Sigmoid colon (tissue), 4 donors: Measurements from ENCODE around the gene GAL3ST1.

Source experiments
- EP300 ChIP-seq, 4 donors: sonication (generic); formaldehyde crosslinking; IDR thresholded peaks; one replicate each; pipeline ENCODE4 v1.6.1; 2017; ENCODE audit warnings: antibody characterized with exemption in 4 of 4
- POLR2A ChIP-seq, 2 donors: fragments of 450-650 bp; IDR thresholded peaks; one replicate each; pipeline ENCODE4 v1.6.1; 2016; ENCODE audit warnings: antibody characterized with exemption in 2 of 2, mild to moderate bottlenecking in 2 of 2, moderate library complexity in 2 of 2
- POLR2AphosphoS5 ChIP-seq, 4 donors: sonication (generic); formaldehyde crosslinking; IDR thresholded peaks; one replicate each; pipeline ENCODE4 v1.6.1; 2017; ENCODE audit warnings: antibody characterized with exemption in 4 of 4
- TF ChIP-seq, protein P1 (sequence below), 4 experiments: fragments of 450-650 bp in 3 of 4; fragments of 200-600 bp in 1 of 4; IDR thresholded peaks; one replicate each; pipeline ENCODE4 v1.5.1; 2016 to 2019; ENCODE audit warnings: antibody characterized with exemption in 4 of 4, mild to moderate bottlenecking in 3 of 4, moderate library complexity in 2 of 4

DNA sequence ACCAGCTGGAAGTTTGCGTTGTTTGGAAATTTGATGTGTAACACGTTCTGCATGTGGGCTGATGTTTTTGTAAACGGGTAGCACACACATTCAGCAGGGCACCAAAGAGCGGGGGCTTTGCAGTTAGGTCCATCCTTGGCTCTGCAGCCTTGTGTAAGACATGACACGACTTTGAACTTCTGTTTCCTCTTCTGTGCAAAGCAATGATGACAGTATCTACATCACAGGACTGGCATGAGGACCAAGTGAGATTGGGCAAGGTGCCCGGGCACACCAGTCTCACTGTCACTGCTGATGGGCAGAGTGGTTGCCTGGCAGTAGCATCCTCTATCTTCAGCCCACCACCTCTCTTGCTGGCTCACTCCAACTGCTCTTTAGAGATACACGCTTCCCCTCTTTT is 35.8 kb upstream of the GAL3ST1 start:
- TF ChIP-seq, protein P1, sequence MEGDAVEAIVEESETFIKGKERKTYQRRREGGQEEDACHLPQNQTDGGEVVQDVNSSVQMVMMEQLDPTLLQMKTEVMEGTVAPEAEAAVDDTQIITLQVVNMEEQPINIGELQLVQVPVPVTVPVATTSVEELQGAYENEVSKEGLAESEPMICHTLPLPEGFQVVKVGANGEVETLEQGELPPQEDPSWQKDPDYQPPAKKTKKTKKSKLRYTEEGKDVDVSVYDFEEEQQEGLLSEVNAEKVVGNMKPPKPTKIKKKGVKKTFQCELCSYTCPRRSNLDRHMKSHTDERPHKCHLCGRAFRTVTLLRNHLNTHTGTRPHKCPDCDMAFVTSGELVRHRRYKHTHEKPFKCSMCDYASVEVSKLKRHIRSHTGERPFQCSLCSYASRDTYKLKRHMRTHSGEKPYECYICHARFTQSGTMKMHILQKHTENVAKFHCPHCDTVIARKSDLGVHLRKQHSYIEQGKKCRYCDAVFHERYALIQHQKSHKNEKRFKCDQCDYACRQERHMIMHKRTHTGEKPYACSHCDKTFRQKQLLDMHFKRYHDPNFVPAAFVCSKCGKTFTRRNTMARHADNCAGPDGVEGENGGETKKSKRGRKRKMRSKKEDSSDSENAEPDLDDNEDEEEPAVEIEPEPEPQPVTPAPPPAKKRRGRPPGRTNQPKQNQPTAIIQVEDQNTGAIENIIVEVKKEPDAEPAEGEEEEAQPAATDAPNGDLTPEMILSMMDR (IDR thresholded peaks at IDR 0.05), result no peak
- TF ChIP-seq EP300 (IDR thresholded peaks at IDR 0.05), result peak in 1 of 4 donors; percentile 10
- peak in 1 of 4 donors; percentile 11 for TF ChIP-seq POLR2AphosphoS5 (IDR thresholded peaks at IDR 0.05)
- TF ChIP-seq POLR2A (IDR thresholded peaks at IDR 0.05), result no peak
